HepG2 (cell line): ENCODE data around the gene ABCB8. TPM values are rescaled to one million over a fixed set of nuclear protein-coding genes. Genes with fewer than 3 reads are reported as not detected.

Source experiments
- ATAC-seq: fragments of 200-7000 bp; cut with Tn5 transposase; 3 replicates; pipeline ENCODE4 v1.9.1; 2020; ENCODE audit warnings: mild to moderate bottlenecking, moderate library complexity
- BruUV-seq: library from RNA; stranded (reverse); fragments of 400-500 nt; replicated peaks from 2 replicates; lab custom pipeline; 2021; lab: Mats Ljungman, UMichigan
- CTCF ChIA-PET: fragments of 300-600 bp; formaldehyde crosslinking; extraction: SDS; loops from one replicate; lab custom pipeline; 2021; ENCODE audit warnings: low total read pairs, inconsistent platforms, low intra/inter-chr PET ratio; lab: Yijun Ruan, JAX
- POLR2A ChIA-PET: fragments of 350-600 bp; sonication (Branson Sonifier 250); formaldehyde crosslinking; loops from one replicate; lab custom pipeline; 2020; ENCODE audit warnings: antibody characterized with exemption, inconsistent platforms; lab: Yijun Ruan, JAX
- DNase-seq: peaks from one replicate; pipeline ENCODE4 v3.0.0-alpha.2; 2015; ENCODE audit warnings: low spot score
- FAIRE-seq: peaks from 3 replicates; lab custom pipeline; 2011; peaks lifted over from hg19 to GRCh38; lab: Jason Lieb, UNC
- H2AFZ ChIP-seq: one replicate; pipeline ENCODE4 v1.6.1; 2011; ENCODE audit warnings: low read length, inconsistent platforms
- H3K27ac ChIP-seq: fragments of 300-600 bp; 3 replicates; pipeline ENCODE4 v1.8.0; 2011; ENCODE audit warnings: mixed run types, mild to moderate bottlenecking, mixed read lengths, low read length, inconsistent platforms; ENCODE audit not compliant: insufficient read depth; ENCODE audit errors: extremely low read length
- H3K27me3 ChIP-seq, 2 experiments: fragments of 200-600 bp in 1 of 2; 2 replicates in 1 of 2; 3 replicates in 1 of 2; pipeline versions ENCODE4 v1.6.0 to v1.8.0; 2011; ENCODE audit warnings: low read length in 2 of 2, mild to moderate bottlenecking in 2 of 2, moderate library complexity in 2 of 2, inconsistent platforms in 1 of 2; ENCODE audit not compliant: insufficient read depth in 2 of 2, control insufficient read depth in 1 of 2
- H3K36me3 ChIP-seq, 2 experiments: fragments of 200-600 bp in 1 of 2; replicated peaks in 1 of 2; 2 replicates in 1 of 2; 3 replicates in 1 of 2; pipeline versions ENCODE4 v1.5.1 to v1.8.0; 2011; ENCODE audit warnings: low read length in 2 of 2, inconsistent platforms in 1 of 2; ENCODE audit not compliant: insufficient read depth in 2 of 2, control insufficient read depth in 1 of 2
- H3K4me1 ChIP-seq: 2 replicates; pipeline ENCODE4 v1.5.1; 2012; ENCODE audit warnings: low read length, inconsistent platforms; ENCODE audit not compliant: insufficient read depth
- H3K4me2 ChIP-seq: 2 replicates; pipeline ENCODE4 v1.6.0; 2011; ENCODE audit warnings: low read depth, low read length, inconsistent platforms
- H3K4me3 ChIP-seq, 3 experiments: fragments of 200-600 bp in 1 of 3; sonication (generic), shearing (Covaris generic) in 1 of 3; replicated peaks in 1 of 3; 2 replicates each; pipeline ENCODE4 v1.5.1; 2011 to 2016; ENCODE audit warnings: low read length in 3 of 3, inconsistent platforms in 2 of 3, low read depth in 2 of 3, mild to moderate bottlenecking in 2 of 3, control low read depth in 1 of 3, mixed read lengths in 1 of 3; ENCODE audit not compliant: insufficient read depth in 1 of 3
- H3K79me2 ChIP-seq: one replicate; pipeline ENCODE4 v1.6.1; 2011; ENCODE audit warnings: low read length, inconsistent platforms; ENCODE audit not compliant: insufficient read depth
- H3K9ac ChIP-seq: 2 replicates; pipeline ENCODE4 v1.6.0; 2011; ENCODE audit warnings: mild to moderate bottlenecking, low read depth, low read length, inconsistent platforms; ENCODE audit not compliant: insufficient read depth
- H3K9me3 ChIP-seq: 2 replicates; pipeline ENCODE4 v1.5.1; 2012; ENCODE audit warnings: mild to moderate bottlenecking, low read length
- H4K20me1 ChIP-seq: 2 replicates; pipeline ENCODE4 v1.6.0; 2011; ENCODE audit warnings: inconsistent platforms, mild to moderate bottlenecking, low read length, moderate library complexity; ENCODE audit not compliant: insufficient read depth
- AGO2 ChIP-seq: fragments of 200-400 bp; formaldehyde crosslinking; optimal IDR thresholded peaks from 2 replicates; pipeline ENCODE3; 2017; ENCODE audit warnings: mild to moderate bottlenecking, low read depth, low read length, moderate library complexity
- ATM ChIP-seq: fragments of 450-650 bp; IDR thresholded peaks from 2 replicates; pipeline ENCODE4 v1.7.1; 2017; ENCODE audit warnings: mild to moderate bottlenecking, borderline replicate concordance
- FOXC1 ChIP-seq: sonication (generic); formaldehyde crosslinking; IDR thresholded peaks from 2 replicates; pipeline ENCODE4 v1.8.0; 2022; ENCODE audit warnings: mild to moderate bottlenecking, missing genetic modification reagents, borderline replicate concordance
- FOXJ3 ChIP-seq: sonication (generic); formaldehyde crosslinking; IDR thresholded peaks from 2 replicates; pipeline ENCODE4 v1.4.0; 2020; ENCODE audit warnings: missing genetic modification reagents, mild to moderate bottlenecking, borderline replicate concordance
- GMEB2 ChIP-seq: IDR thresholded peaks from 2 replicates; pipeline ENCODE4 v1.6.1; 2016; ENCODE audit warnings: missing biosample characterization, missing genetic modification reagents, low read depth
- HOXD1 ChIP-seq: sonication (generic); formaldehyde crosslinking; IDR thresholded peaks from 2 replicates; pipeline ENCODE4 v1.5.0; 2020; ENCODE audit warnings: missing genetic modification reagents
- KDM4B ChIP-seq: sonication (generic); formaldehyde crosslinking; IDR thresholded peaks from 2 replicates; pipeline ENCODE4 v1.4.0; 2020; ENCODE audit warnings: missing genetic modification reagents
- MTA3 ChIP-seq: sonication (generic); formaldehyde crosslinking; IDR thresholded peaks from 2 replicates; pipeline ENCODE4 v1.4.0; 2020; ENCODE audit warnings: missing genetic modification reagents
- PATZ1 ChIP-seq: sonication (generic); formaldehyde crosslinking; IDR thresholded peaks from 2 replicates; pipeline ENCODE4 v1.4.0; 2020; ENCODE audit warnings: missing genetic modification reagents
- PHB2 ChIP-seq: fragments of 450-650 bp; IDR thresholded peaks from 2 replicates; pipeline ENCODE4 v1.6.1; 2018; ENCODE audit not compliant: partially characterized antibody
- RBFOX2 ChIP-seq: fragments of 200-400 bp; formaldehyde crosslinking; IDR thresholded peaks from 2 replicates; pipeline ENCODE4 v1.6.1; 2017; ENCODE audit warnings: low read depth, mild to moderate bottlenecking, low read length
- RFX5 ChIP-seq: IDR thresholded peaks from 2 replicates; pipeline ENCODE4 v1.6.1; 2011; ENCODE audit warnings: low read depth, low read length, improper control_type of control experiment
- SRSF9 ChIP-seq: fragments of 200-400 bp; formaldehyde crosslinking; IDR thresholded peaks from 2 replicates; pipeline ENCODE4 v1.6.1; 2018; ENCODE audit warnings: borderline replicate concordance, mild to moderate bottlenecking, low read depth, low read length; ENCODE audit not compliant: insufficient read depth, poor library complexity, severe bottlenecking
- ZBTB38 ChIP-seq: sonication (generic); formaldehyde crosslinking; IDR thresholded peaks from 2 replicates; pipeline ENCODE4 v1.5.1; 2020; ENCODE audit warnings: mild to moderate bottlenecking, missing genetic modification reagents
- ZBTB43 ChIP-seq: sonication (generic); formaldehyde crosslinking; conservative IDR thresholded peaks from 2 replicates; pipeline ENCODE4 v1.4.0; 2020; ENCODE audit warnings: missing genetic modification reagents
- ZFP36L2 ChIP-seq: sonication (generic); formaldehyde crosslinking; IDR thresholded peaks from 2 replicates; pipeline ENCODE4 v1.4.0; 2020; ENCODE audit warnings: missing genetic modification reagents
- ZNF235 ChIP-seq: sonication (generic); formaldehyde crosslinking; IDR thresholded peaks from 2 replicates; pipeline ENCODE4 v1.8.1; 2023; ENCODE audit warnings: mild to moderate bottlenecking, missing genetic modification reagents, borderline replicate concordance
- ZNF460 ChIP-seq: sonication (generic); formaldehyde crosslinking; IDR thresholded peaks from 2 replicates; pipeline ENCODE4 v1.5.1; 2020; ENCODE audit warnings: missing genetic modification reagents, mild to moderate bottlenecking, borderline replicate concordance
- ZNF737 ChIP-seq: sonication (generic); formaldehyde crosslinking; IDR thresholded peaks from 2 replicates; pipeline ENCODE4 v1.5.0; 2020; ENCODE audit warnings: missing genetic modification reagents, mild to moderate bottlenecking, borderline replicate concordance
- WGBS: methylation state at CpG from one replicate; pipeline ENCODE4 v1.1.6; 2017; ENCODE audit warnings: low lambda C conversion rate; 5-methylcytosine and 5-hydroxymethylcytosine counted together
- in situ Hi-C: cut with HindIII; loops from 2 replicates; pipeline ENCODE4 v1.10.0; 2017; ENCODE audit warnings: low pct_unique_long_range_greater_than_20kb; ENCODE audit not compliant: extremely low pct_ligation_motif_present
- intact Hi-C: fragments of 100-400 bp; cut with micrococcal nuclease; formaldehyde crosslinking; loops from one replicate; pipeline ENCODE4 v1.10.0; 2022; ENCODE audit not compliant: unreplicated experiment
- polyA plus RNA-seq, 8 experiments: library from polyadenylated mRNA; depleted of rRNA in 3 of 8; stranded (reverse) in 7 of 8; unstranded in 1 of 8; fragments of >200 nt; fragmentation: Illumina TruSeq in 4 of 8; extraction: Trizol in 4 of 8; gene quantifications; 2 replicates each; pipeline versions ENCODE4 v1.2.1 to v1.2.3, GENCODE V29; 2011 to 2016; ENCODE audit warnings: low read depth in 4 of 8, missing spikeins in 1 of 8, mixed read lengths in 1 of 8; ENCODE audit not compliant: insufficient read depth in 1 of 8
- total RNA-seq, 5 experiments: library from RNA; depleted of rRNA; stranded (reverse); fragments of >200 nt; fragmentation: Illumina TruSeq; extraction: Trizol; gene quantifications; 2 replicates each; pipeline ENCODE4 v1.2.3, GENCODE V29; 2016; ENCODE audit warnings: low read depth in 1 of 5

Gene ABCB8
- total and polyA plus RNA-seq, 2 of the 13 experiments (the other 11 are each of a cell fraction or from before 2014, with no cell fraction given) = 6.6 to 16.7 TPM

GRCh38 chr7:151060416-151061212, 32.4 kb downstream of the ABCB8 start:
- ATAC-seq = no peak
- Histone ChIP-seq H3K4me1 (peaks cover 61% of the 10 kb centered on the region), H2AFZ (no peak overlapping the region)
- TF ChIP-seq FOXJ3 (CRISPR knock-in tag) (no peak), GMEB2 (no peak), ZBTB38 (CRISPR knock-in tag) (no peak), RFX5 (no peak), KDM4B (no peak), ZNF460 (CRISPR knock-in tag) (no peak), ATM (no peak), ZNF737 (CRISPR knock-in tag) (no peak), PHB2 (no peak), ZFP36L2 (CRISPR knock-in tag) (no peak), SRSF9 (no peak), FOXC1 (CRISPR knock-in tag) (no peak), ZBTB43 (no peak), AGO2 (peak; percentile 36), ZNF235 (CRISPR knock-in tag) (no peak), RBFOX2 (0 out of 2 replicates have a peak, but pooled peaks have one; percentile 25), PATZ1 (CRISPR knock-in tag) (peak; percentile 47; the same call in 1 of the 2 replicates), HOXD1 (CRISPR knock-in tag) (no peak), MTA3 (CRISPR knock-in tag) (no peak)

More at GRCh38 chr7:151060416-151061212, 32.4 kb downstream of the ABCB8 start:
- no peaks in the 10 kb centered on the region for H3K9me3 ChIP-seq
- WGBS = 1% methylated on average over 7 of the region's 21 CpGs
- H3K9ac ChIP-seq = peak overlapping the region; percentile 71
- H3K79me2 ChIP-seq = peaks cover 16% of the 10 kb centered on the region
- CTCF ChIA-PET = interaction anchor here (0.8 kb wide), 1 partner anchor 50 kb away, joined by 3 read pairs; no protein-coding TSS in a partner anchor
- peak overlapping the region; percentile 98 for H3K4me2 ChIP-seq
- POLR2A ChIA-PET = interaction anchor here (1.4 to 4.4 kb wide), 4 partner anchors 21 to 33 kb away, joined by 4 to 144 read pairs (median 7); partner anchors contain the start of genes ABCB8, AGAP3, FASTK and TMUB1
- H3K27me3 ChIP-seq = no peaks in the 10 kb centered on the region; a peak in 1 of 5 replicates
- H3K36me3 ChIP-seq = peaks cover 3 to 14% of the 10 kb centered on the region in 2 experiments; a peak in 4 of 5 replicates
- FAIRE-seq (no peak), DNase-seq (peak; percentile 42)
- in situ Hi-C loops = no loop called here
- peak overlapping the region; percentile 69 to 92 (median 90) for H3K4me3 ChIP-seq
- BruUV-seq = no TSS peak
- intact Hi-C loops = no loop called here
- peak overlapping the region; percentile 86 for H3K27ac ChIP-seq
- H4K20me1 ChIP-seq = peaks cover 4% of the 10 kb centered on the region; the same call in 1 of the 2 replicates
